ENCODE results near the gene LHFPL3. TPM values are rescaled to one million over a fixed set of nuclear protein-coding genes. Genes with fewer than 3 reads are reported as not detected.

Gene LHFPL3
- total RNA-seq, 2 donors from 2014 or later = not detected

GRCh38 chr7:104772405-104773345 is 444.3 kb downstream of the LHFPL3 start:
- Mint-ChIP-seq H3K36me3 (no peaks in the 10 kb centered on the region), H3K9me3 (no peaks in the 10 kb centered on the region), H3K27me3 (peaks cover 5 to 26% of the 10 kb centered on the region in 2 donors), H3K4me3 (no peak overlapping the region), H3K27ac (no peak overlapping the region), H3K4me1 (ENCODE audit: low read depth in 2 of 2) (no peaks in the 10 kb centered on the region)
- DNase-seq (ENCODE audit: low spot score) (no peak), ATAC-seq (no peak)

GRCh38 chr7:104773796-104774195 is 445.4 kb downstream of the LHFPL3 start:
- no peaks in the 10 kb centered on the region for H3K36me3 Mint-ChIP-seq
- H3K4me1 Mint-ChIP-seq (ENCODE audit: low read depth in 2 of 2) = no peaks in the 10 kb centered on the region
- H3K4me3 Mint-ChIP-seq = no peak overlapping the region
- ATAC-seq (no peak), DNase-seq (ENCODE audit: low spot score) (no peak)
- H3K27ac Mint-ChIP-seq = no peak overlapping the region
- H3K9me3 Mint-ChIP-seq = no peaks in the 10 kb centered on the region
- H3K27me3 Mint-ChIP-seq = peaks cover 5 to 24% of the 10 kb centered on the region in 2 donors

GRCh38 chr7:104775531-104775930 is 447.1 kb downstream of the LHFPL3 start:
- no peaks in the 10 kb centered on the region for H3K4me1 Mint-ChIP-seq (ENCODE audit: low read depth in 2 of 2)
- ATAC-seq (no peak), DNase-seq (ENCODE audit: low spot score) (no peak)
- H3K36me3 Mint-ChIP-seq = no peaks in the 10 kb centered on the region
- no peaks in the 10 kb centered on the region for H3K9me3 Mint-ChIP-seq
- no peak overlapping the region for H3K27ac Mint-ChIP-seq
- peaks cover 5 to 14% of the 10 kb centered on the region in 2 donors for H3K27me3 Mint-ChIP-seq
- H3K4me3 Mint-ChIP-seq = no peak overlapping the region

- Mint-ChIP-seq H3K36me3 (no peaks in the 10 kb centered on the region), H3K9me3 (no peaks in the 10 kb centered on the region), H3K4me3 (no peak overlapping the region), H3K4me1 (ENCODE audit: low read depth in 2 of 2) (no peaks in the 10 kb centered on the region), H3K27me3 (peaks cover 2 to 3% of the 10 kb centered on the region in 2 donors), H3K27ac (no peak overlapping the region)
- DNase-seq (ENCODE audit: low spot score) (no peak), ATAC-seq (no peak)
Measured at GRCh38 chr7:104777301-104777800, 448.9 kb downstream of the LHFPL3 start.

GRCh38 chr7:104779888-104780287 is 451.5 kb downstream of the LHFPL3 start:
- Mint-ChIP-seq H3K9me3 (no peaks in the 10 kb centered on the region), H3K27me3 (no peaks in the 10 kb centered on the region)

GRCh38 chr7:104784686-104785085 is 456.3 kb downstream of the LHFPL3 start:
- no peak for ATAC-seq
- no peaks in the 10 kb centered on the region for H3K4me1 Mint-ChIP-seq (ENCODE audit: low read depth in 2 of 2)
- DNase-seq (ENCODE audit: low spot score) = no peak
- no peak overlapping the region for H3K27ac Mint-ChIP-seq
- no peak overlapping the region for H3K4me3 Mint-ChIP-seq
- no peaks in the 10 kb centered on the region for H3K36me3 Mint-ChIP-seq
- H3K27me3 Mint-ChIP-seq = peaks cover 7 to 8% of the 10 kb centered on the region in 2 donors
- no peaks in the 10 kb centered on the region for H3K9me3 Mint-ChIP-seq

More at GRCh38 chr7:104779888-104780287, 451.5 kb downstream of the LHFPL3 start:
- no peaks in the 10 kb centered on the region for H3K36me3 Mint-ChIP-seq
- H3K4me1 Mint-ChIP-seq (ENCODE audit: low read depth in 2 of 2) = no peaks in the 10 kb centered on the region
- no peak overlapping the region for H3K4me3 Mint-ChIP-seq
- no peak for ATAC-seq
- no peak for DNase-seq (ENCODE audit: low spot score)
- H3K27ac Mint-ChIP-seq = no peak overlapping the region

- H3K4me3 Mint-ChIP-seq = no peak overlapping the region
Measured at GRCh38 chr7:104789780-104790179, 461.4 kb downstream of the LHFPL3 start.

GRCh38 chr7:104790440-104790839 is 462.0 kb downstream of the LHFPL3 start:
- no peaks in the 10 kb centered on the region for H3K4me1 Mint-ChIP-seq (ENCODE audit: low read depth in 2 of 2)
- peaks cover 22 to 31% of the 10 kb centered on the region in 2 donors for H3K27me3 Mint-ChIP-seq
- ATAC-seq = no peak
- H3K4me3 Mint-ChIP-seq = no peak overlapping the region
- no peak overlapping the region for H3K27ac Mint-ChIP-seq
- H3K9me3 Mint-ChIP-seq = no peaks in the 10 kb centered on the region
- no peak for DNase-seq (ENCODE audit: low spot score)
- no peaks in the 10 kb centered on the region for H3K36me3 Mint-ChIP-seq

More at GRCh38 chr7:104789780-104790179, 461.4 kb downstream of the LHFPL3 start:
- no peak overlapping the region for H3K27ac Mint-ChIP-seq
- H3K9me3 Mint-ChIP-seq = no peaks in the 10 kb centered on the region
- DNase-seq (ENCODE audit: low spot score) (no peak), ATAC-seq (no peak)
- H3K4me1 Mint-ChIP-seq (ENCODE audit: low read depth in 2 of 2) = no peaks in the 10 kb centered on the region
- no peaks in the 10 kb centered on the region for H3K36me3 Mint-ChIP-seq
- peaks cover 23 to 24% of the 10 kb centered on the region in 2 donors for H3K27me3 Mint-ChIP-seq

- DNase-seq (ENCODE audit: low spot score) (no peak), ATAC-seq (no peak)
- Mint-ChIP-seq H3K9me3 (no peaks in the 10 kb centered on the region), H3K27ac (no peak overlapping the region), H3K4me1 (ENCODE audit: low read depth in 2 of 2) (no peaks in the 10 kb centered on the region), H3K36me3 (no peaks in the 10 kb centered on the region), H3K27me3 (peaks cover 17 to 26% of the 10 kb centered on the region in 2 donors), H3K4me3 (no peak overlapping the region)
Measured at GRCh38 chr7:104791080-104791479, 462.7 kb downstream of the LHFPL3 start.

- Mint-ChIP-seq H3K4me1 (ENCODE audit: low read depth in 2 of 2) (no peaks in the 10 kb centered on the region), H3K36me3 (no peaks in the 10 kb centered on the region), H3K4me3 (no peak overlapping the region), H3K27ac (no peak overlapping the region), H3K27me3 (peaks cover 17 to 25% of the 10 kb centered on the region in 2 donors), H3K9me3 (no peaks in the 10 kb centered on the region)
- no peak for ATAC-seq
- DNase-seq (ENCODE audit: low spot score) = no peak
Measured at GRCh38 chr7:104793066-104793465, 464.7 kb downstream of the LHFPL3 start.

- no peak overlapping the region for H3K4me3 Mint-ChIP-seq
- ATAC-seq = no peak
Measured at GRCh38 chr7:104794154-104794553, 465.8 kb downstream of the LHFPL3 start.

GRCh38 chr7:104794589-104794988 is 466.2 kb downstream of the LHFPL3 start:
- no peaks in the 10 kb centered on the region for H3K36me3 Mint-ChIP-seq
- H3K9me3 Mint-ChIP-seq = no peaks in the 10 kb centered on the region
- peaks cover 19 to 29% of the 10 kb centered on the region in 2 donors for H3K27me3 Mint-ChIP-seq
- no peak for ATAC-seq
- H3K4me3 Mint-ChIP-seq = no peak overlapping the region
- no peak for DNase-seq (ENCODE audit: low spot score)
- H3K4me1 Mint-ChIP-seq (ENCODE audit: low read depth in 2 of 2) = no peaks in the 10 kb centered on the region
- H3K27ac Mint-ChIP-seq = no peak overlapping the region

More at GRCh38 chr7:104794154-104794553, 465.8 kb downstream of the LHFPL3 start:
- no peak for DNase-seq (ENCODE audit: low spot score)
- Mint-ChIP-seq H3K27ac (no peak overlapping the region), H3K27me3 (peaks cover 17 to 25% of the 10 kb centered on the region in 2 donors), H3K36me3 (no peaks in the 10 kb centered on the region), H3K9me3 (no peaks in the 10 kb centered on the region), H3K4me1 (ENCODE audit: low read depth in 2 of 2) (no peaks in the 10 kb centered on the region)

GRCh38 chr7:104795086-104795485 is 466.7 kb downstream of the LHFPL3 start:
- no peaks in the 10 kb centered on the region for H3K9me3 Mint-ChIP-seq
- no peak overlapping the region for H3K27ac Mint-ChIP-seq
- H3K36me3 Mint-ChIP-seq = no peaks in the 10 kb centered on the region
- peaks cover 22 to 31% of the 10 kb centered on the region in 2 donors for H3K27me3 Mint-ChIP-seq
- DNase-seq (ENCODE audit: low spot score) = no peak
- no peak overlapping the region for H3K4me3 Mint-ChIP-seq
- ATAC-seq = no peak
- H3K4me1 Mint-ChIP-seq (ENCODE audit: low read depth in 2 of 2) = no peaks in the 10 kb centered on the region

All from natural killer cell treated with Interleukin-12 subunit alpha and Interleukin-12 subunit beta and Interleukin-15 and Interleukin-18, amount 100 ng/mL, for 72 hours (primary cell).